Measurements from ENCODE around the gene PRCP.

PRCP gene

DNA sequence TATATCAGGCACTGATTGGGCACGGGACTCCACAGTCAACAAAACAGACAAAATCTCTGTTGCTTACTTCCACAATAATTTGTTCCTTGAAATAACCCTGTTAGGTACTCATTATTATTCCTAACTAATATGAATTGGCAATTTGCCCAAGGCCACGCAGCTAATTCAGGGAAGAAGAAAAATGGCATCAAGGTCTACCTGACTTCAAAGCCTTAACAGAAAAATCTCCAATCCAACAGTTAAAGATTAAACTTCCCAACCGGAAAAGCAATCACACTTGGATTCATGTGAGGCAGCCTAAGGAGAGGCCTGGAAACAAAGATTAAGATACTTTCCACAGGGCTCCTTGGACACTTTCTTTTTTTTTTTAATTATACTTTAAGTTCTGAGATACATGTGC lies 68.9 kb downstream of the PRCP start:
- DNase-seq: no peak
- no peak for ATAC-seq

DNA sequence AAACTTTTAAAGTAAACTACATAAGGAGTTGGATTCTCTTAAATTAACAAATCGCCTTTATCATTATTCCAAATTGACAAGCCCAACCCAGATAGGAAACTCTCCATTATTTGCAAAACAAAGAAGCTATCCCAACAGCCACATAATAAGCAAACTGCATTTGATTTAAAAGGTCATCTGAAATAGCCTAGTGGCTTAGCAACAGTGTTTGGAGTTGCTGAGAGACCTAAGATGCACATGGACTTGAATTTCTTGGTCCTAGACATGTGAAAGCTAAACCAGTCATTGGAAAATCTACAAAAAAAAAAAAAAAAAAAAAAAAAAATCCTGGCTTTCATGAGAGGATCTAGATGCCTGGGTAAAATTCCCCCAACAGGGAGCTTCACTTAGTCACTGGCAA lies 69.5 kb downstream of the PRCP start:
- no peak for ATAC-seq
- no peak for DNase-seq

GRCh38 chr11:82829101-82829500 lies 71.1 kb downstream of the PRCP start:
- DNase-seq: no peak

GRCh38 chr11:82828472-82828871 lies 71.8 kb downstream of the PRCP start:
- DNase-seq (no peak), ATAC-seq (no peak)

More at GRCh38 chr11:82829101-82829500, 71.1 kb downstream of the PRCP start:
- ATAC-seq: no peak

DNA sequence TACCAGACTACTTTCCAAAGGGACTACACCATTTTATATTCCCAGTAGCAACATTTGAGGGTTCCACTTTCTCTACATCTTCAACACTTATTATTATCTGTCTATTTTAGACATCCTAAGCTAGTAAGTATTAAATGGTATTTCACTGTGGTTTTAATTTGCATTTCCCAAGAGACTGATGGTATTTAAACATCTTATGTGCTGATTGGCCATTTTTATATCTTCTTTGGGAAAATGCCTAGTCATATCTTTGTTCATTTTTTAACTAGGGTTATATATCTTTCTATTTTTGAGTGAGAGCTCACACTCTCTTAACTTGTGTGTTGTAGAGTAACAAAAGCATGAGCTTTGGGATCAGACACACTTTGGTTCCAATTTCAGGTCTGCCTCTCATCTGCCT lies 73.7 kb downstream of the PRCP start:
- DNase-seq: no peak
- no peak for ATAC-seq

GRCh38 chr11:82823647-82824619 lies 76.3 kb downstream of the PRCP start:
- DNase-seq: no peak
- ATAC-seq: no peak

DNA sequence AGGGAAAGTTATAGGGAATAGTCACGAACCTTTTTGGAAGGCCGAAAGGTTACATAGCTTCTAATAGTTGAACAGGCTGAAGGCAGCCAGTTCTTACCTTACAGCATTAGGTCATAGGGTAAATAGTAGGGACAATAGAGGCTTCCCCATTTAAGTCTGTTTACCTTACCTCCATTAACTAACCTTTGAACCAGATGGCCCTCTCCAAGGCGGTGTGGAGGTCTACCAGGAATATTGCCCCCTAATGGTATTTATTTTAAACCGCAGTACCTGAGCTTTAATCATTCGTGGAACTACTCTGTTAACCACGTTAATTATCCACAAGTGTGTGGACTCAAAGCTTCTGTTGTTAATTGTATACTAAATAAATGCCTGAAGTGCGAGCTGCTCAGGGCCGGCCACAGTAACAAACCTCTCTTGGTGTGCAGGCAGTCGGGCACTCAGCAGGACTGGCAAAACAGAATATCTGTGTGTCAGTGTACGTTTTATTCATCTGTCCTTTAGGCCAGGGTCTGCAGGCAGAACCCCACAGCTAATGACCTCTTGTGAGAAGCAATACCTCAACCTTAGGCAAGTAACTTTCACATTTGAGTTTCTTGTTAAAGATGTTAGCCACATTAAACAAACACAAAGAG lies 81.7 kb downstream of the PRCP start:
- ATAC-seq (no peak), DNase-seq (no peak)

- DNase-seq: no peak
- no peak for ATAC-seq
Observed at GRCh38 chr11:82815406-82815805, 84.8 kb downstream of the PRCP start.

GRCh38 chr11:82814379-82814778 lies 85.9 kb downstream of the PRCP start:
- DNase-seq (no peak), ATAC-seq (no peak)

DNA sequence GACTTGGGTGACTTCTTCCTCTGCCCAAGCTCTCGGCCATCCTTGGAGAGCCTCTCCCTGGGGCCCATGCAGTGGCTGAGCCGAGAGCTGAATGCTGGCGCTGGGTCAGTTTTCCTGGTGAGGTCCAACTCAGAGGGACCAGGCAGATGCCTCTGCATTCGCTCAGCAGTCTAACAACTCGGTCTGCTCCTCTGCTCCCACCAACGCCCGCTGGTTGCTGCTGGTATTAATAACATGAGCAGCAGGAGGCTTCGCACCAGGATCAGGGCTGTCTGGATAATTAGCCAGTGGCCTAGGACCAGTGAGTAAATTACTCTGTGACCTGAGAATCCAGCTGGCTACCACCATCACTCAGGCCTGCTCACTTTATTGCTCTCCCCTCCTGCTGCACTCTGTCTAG lies 88.9 kb downstream of the PRCP start:
- DNase-seq (no peak), ATAC-seq (no peak)

DNA sequence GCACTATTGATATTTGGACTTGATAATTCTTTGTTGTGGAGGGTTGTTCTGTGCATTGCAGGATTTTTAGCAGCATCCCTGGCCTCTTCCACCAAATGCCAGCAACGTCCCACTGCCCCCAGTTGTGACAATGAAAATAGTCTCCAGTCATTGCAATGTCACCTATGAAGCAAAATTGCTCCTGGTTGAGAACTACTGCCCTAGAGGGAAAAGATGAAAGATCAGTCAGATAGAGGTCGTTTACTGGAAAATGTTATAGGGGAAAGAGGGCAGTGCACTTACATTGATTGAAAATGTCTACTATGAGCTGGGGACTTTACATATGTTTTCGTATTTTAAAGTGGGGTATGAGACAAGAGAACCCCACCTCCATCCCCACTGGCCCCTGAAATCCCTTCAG lies 89.5 kb downstream of the PRCP start:
- no peak for DNase-seq
- ATAC-seq: no peak

- no peak for ATAC-seq
Observed at GRCh38 chr11:82810326-82810725, 89.9 kb downstream of the PRCP start.

GRCh38 chr11:82807646-82808045 lies 92.6 kb downstream of the PRCP start:
- DNase-seq: no peak
- no peak for ATAC-seq

More at GRCh38 chr11:82810326-82810725, 89.9 kb downstream of the PRCP start:
- DNase-seq: no peak

DNA sequence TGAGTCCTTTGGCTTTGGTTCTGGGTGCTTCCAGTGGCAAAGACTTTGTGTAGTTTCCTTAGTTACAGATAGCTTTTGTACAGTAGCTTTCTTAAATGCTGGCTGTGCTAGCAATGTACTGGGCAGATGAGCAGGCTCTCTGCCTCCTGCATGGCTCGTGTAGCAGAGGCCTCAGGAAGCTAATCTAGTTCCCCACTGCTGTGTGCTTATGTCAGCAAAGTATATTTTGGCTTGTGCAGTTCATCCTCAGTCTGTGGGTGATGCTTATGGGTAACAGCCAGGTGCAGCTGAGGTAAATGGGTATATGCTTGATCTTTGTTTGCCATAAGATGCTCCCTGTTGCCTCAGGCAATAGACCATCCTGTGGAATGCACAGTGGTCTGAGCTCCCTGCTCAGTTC lies 97.5 kb downstream of the PRCP start:
- ATAC-seq: no peak
- DNase-seq: no peak

DNA sequence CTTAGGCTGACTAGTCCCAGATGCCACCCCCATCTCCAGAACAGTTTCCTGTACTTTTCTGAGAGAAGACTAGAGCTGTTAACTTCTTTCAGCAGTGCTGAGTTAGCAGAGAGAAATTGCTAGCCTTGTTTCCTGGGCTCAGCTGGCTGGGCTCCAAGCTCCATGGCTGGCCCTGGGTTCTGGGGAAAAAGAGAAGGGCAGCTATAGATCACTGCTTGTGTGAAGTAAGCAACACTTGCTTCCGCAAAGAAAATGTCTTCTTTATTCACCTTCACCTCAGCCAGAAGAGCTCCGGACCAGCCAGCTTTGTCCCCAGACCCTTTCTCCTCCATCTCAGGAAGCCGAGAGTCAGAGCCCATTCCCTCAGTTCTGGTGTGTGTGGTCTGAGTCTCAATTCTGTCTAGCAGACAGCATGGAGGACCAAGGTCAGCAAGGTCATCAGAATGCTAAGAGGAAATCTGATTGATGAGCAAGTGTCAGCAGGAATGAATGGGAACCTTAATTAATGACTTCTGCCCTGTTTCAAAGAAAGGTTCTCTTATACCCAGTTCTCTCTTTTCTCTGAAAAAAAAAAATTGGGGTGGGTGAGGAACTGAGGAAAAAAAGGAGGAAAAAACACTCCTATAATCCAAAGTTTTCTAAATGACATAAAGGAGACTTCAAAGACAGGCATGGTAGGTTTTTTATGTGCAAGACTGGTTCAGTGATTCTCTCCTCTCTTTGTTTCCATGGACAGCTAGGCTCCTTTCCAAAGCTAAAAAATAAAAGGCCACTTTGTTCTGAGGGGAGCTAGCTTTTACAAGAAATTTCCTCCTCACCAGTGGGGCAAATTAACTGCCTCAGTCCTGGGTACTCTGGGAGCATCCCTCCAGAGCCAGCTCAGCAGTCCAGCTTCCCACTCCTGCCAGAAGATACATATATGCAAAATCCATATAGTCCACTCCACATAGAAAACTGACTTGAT lies 103.0 kb downstream of the PRCP start:
- ATAC-seq: no peak
- DNase-seq: no peak

DNA sequence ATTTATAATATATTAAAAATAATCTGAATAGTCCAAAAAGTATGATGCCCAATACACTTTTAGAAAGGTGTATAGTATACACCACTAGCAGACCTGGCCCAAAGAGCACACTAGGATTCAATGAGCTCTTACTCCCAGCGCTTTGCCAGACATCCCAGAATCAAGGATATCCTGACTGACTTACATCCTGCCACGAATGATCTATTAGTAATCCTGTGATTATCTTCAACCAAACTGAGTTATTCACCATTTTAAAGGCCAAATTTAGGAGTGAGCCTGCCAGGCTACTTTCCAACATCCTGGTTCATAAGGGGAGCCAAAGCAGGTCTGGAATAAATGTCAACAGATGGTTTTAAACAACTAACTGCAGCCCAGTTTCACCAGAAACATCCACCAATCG lies 105.7 kb downstream of the PRCP start:
- no peak for ATAC-seq
- no peak for DNase-seq

GRCh38 chr11:82792822-82793569 lies 107.2 kb downstream of the PRCP start:
- ATAC-seq: no peak
- no peak for DNase-seq

GRCh38 chr11:82792319-82792718 lies 107.9 kb downstream of the PRCP start:
- DNase-seq (no peak), ATAC-seq (no peak)

DNA sequence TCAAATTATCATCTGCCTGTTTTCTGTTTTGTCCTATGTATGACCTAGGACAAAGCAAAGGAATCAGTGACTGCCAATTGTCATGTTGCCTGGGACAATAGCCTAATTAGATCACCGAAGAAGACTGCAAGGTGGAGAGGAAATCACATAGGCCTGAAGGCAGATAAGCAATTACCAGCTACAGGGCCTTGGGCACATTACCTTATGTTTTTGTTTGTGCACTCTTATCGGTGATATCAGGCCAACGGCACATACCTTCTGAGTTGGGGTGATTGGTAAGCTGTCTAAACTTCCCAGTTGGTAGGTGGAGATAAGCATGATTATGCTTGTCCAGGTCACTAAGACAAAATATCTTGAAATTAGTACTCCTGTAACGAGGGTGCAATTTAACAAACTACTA lies 108.5 kb downstream of the PRCP start:
- no peak for ATAC-seq
- no peak for DNase-seq

DNA sequence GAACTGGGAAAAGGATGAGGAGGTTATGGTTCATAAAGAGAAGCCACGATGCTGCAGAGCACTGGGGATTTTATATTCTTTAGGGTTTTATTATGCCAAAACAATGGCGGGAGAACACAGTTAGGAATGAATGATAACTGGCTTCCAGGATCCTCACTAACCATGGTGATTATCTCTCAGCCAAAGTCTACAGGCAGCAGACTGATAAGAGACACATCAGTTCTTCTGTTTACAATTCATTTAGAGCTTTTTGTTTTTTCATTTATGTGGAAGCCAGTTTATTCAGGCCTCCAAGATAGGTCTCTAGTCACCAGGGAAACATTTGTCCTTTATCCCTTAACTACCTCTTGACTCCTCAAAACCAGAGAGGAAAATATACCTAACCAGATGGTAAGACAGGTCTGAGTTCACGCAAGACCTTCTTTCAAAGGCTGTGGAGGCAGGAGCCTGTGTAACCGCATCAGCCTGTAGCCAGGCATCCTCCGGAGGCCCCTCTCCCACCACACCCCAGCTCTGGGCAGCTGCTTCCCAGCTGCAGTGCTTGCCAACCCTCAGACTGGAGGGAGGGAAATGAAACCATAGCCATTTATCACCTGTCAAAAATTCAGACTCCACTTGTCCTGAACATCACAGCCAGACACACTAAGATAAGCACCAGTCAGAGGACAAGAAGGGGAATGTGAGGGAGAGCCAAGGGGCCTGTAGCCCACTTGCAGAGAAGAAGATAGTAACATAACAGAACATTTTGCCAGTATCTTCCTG lies 109.3 kb downstream of the PRCP start:
- DNase-seq (no peak), ATAC-seq (no peak)

DNA sequence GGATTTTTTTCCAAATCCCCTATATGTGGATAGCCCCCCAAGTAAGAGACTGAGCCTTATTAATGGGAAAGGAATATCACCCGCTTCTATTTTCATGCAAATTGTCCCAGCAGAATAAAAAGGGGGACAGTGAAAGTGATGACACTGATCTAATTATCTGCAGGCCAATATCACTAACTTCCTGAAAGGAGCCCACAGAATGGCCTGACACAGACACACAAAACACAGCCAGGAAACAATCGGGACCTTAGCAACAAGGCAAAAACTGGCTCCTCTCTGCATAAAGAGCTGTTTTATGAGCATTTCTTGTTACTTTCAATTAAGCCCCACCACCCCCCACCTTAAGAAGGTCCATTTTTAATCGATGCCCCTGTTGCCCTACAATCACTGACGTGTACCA lies 112.2 kb downstream of the PRCP start:
- DNase-seq: no peak
- ATAC-seq: no peak

Data from stimulated activated naive CD8-positive, alpha-beta T cell treated with anti-CD3 and anti-CD28 coated beads, Interleukin-15, Interleukin-2, amounts not matched to agents 100 U/mL and 50 U/mL, for 24 hours (primary cell).